ENCODE results near the gene TRAM2.

TRAM2 gene

GRCh38 chr6:52577022-52577777, at the start of gene TRAM2:
TSS of gene TRAM2 (minus strand) at chr6:52577060. CDS start at chr6:52576915, 145 bp downstream.
- DNase-seq, result peak; percentile 77

- no peak for DNase-seq
Observed at GRCh38 chr6:52622810-52623209, 46.0 kb upstream of the TRAM2 start.

- no peak for DNase-seq
Observed at GRCh38 chr6:52621631-52622030, 44.8 kb upstream of the TRAM2 start.

- no peak for DNase-seq
Observed at GRCh38 chr6:52620906-52621190, 44.0 kb upstream of the TRAM2 start.

GRCh38 chr6:52620055-52620905, 43.4 kb upstream of the TRAM2 start:
- no peak for DNase-seq

- no peak for DNase-seq
Observed at GRCh38 chr6:52617087-52617486, 40.2 kb upstream of the TRAM2 start.

GRCh38 chr6:52616059-52616690, 39.3 kb upstream of the TRAM2 start:
- DNase-seq, result no peak

GRCh38 chr6:52612336-52613054, 35.6 kb upstream of the TRAM2 start:
- no peak for DNase-seq

- no peak for DNase-seq
Observed at GRCh38 chr6:52611833-52612232, 35.0 kb upstream of the TRAM2 start.

GRCh38 chr6:52610745-52611355, 34.0 kb upstream of the TRAM2 start:
- no peak for DNase-seq

GRCh38 chr6:52610011-52610410, 33.2 kb upstream of the TRAM2 start:
- DNase-seq, result no peak

GRCh38 chr6:52605610-52606185, 28.8 kb upstream of the TRAM2 start:
- DNase-seq, result no peak

GRCh38 chr6:52603000-52603795, 26.3 kb upstream of the TRAM2 start:
- DNase-seq, result no peak

- DNase-seq, result no peak
Observed at GRCh38 chr6:52598824-52599190, 21.9 kb upstream of the TRAM2 start.

- no peak for DNase-seq
Observed at GRCh38 chr6:52598123-52598823, 21.4 kb upstream of the TRAM2 start.

- no peak for DNase-seq
Observed at GRCh38 chr6:52597738-52598122, 20.9 kb upstream of the TRAM2 start.

- no peak for DNase-seq
Observed at GRCh38 chr6:52596371-52597028, 19.6 kb upstream of the TRAM2 start.

- DNase-seq, result no peak
Observed at GRCh38 chr6:52595796-52596130, 18.9 kb upstream of the TRAM2 start.

GRCh38 chr6:52595000-52595795, 18.3 kb upstream of the TRAM2 start:
- no peak for DNase-seq

- no peak for DNase-seq
Observed at GRCh38 chr6:52594221-52594620, 17.4 kb upstream of the TRAM2 start.

All from activated naive CD4-positive, alpha-beta T cell treated with Interleukin-2 at 50 U/mL for 16 hours (primary cell).